Adrenal gland (tissue), 5 donors: ENCODE measurements around the gene GSG1.

ENCODE experiments used
- POLR2A ChIP-seq, 2 donors: fragments of 450-650 bp; IDR thresholded peaks; one replicate each; pipeline ENCODE4 v1.6.1; 2017; ENCODE audit warnings: antibody characterized with exemption in 2 of 2, mild to moderate bottlenecking in 2 of 2, moderate library complexity in 1 of 2
- TF ChIP-seq, protein P1 (sequence below), 6 experiments: fragments of 450-650 bp in 4 of 6; fragments of 200-600 bp in 2 of 6; sonication (generic) in 1 of 6; IDR thresholded peaks; 1 replicate in 5 of 6; 2 replicates in 1 of 6; pipeline versions ENCODE4 v1.5.1 to v1.8.0; 2016 to 2021; ENCODE audit warnings: antibody characterized with exemption in 6 of 6, mild to moderate bottlenecking in 2 of 6, moderate library complexity in 1 of 6
- donor health status: DM: no; HTN: no; CAD: no.

DNA sequence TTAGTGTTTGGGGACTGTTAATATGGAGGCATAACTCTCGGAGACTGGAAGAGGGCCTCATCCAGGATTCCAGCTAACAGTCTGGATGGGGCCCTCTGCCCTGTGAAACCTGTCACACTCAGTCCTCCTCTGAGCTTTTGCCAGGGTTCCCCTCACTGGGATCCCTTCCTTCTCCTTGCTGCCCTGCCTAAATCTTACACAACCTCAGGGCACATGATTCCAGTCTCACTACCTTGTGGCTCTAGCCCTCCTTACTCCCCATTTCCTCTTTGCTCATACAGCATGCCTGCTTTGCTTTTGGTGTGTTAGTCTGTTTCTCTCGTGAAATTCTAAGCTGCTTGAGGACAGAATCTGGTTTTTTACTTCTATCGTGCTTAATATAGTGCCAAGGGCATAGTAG lies 942 bp upstream of the GSG1 start:
- TF ChIP-seq, protein P1, sequence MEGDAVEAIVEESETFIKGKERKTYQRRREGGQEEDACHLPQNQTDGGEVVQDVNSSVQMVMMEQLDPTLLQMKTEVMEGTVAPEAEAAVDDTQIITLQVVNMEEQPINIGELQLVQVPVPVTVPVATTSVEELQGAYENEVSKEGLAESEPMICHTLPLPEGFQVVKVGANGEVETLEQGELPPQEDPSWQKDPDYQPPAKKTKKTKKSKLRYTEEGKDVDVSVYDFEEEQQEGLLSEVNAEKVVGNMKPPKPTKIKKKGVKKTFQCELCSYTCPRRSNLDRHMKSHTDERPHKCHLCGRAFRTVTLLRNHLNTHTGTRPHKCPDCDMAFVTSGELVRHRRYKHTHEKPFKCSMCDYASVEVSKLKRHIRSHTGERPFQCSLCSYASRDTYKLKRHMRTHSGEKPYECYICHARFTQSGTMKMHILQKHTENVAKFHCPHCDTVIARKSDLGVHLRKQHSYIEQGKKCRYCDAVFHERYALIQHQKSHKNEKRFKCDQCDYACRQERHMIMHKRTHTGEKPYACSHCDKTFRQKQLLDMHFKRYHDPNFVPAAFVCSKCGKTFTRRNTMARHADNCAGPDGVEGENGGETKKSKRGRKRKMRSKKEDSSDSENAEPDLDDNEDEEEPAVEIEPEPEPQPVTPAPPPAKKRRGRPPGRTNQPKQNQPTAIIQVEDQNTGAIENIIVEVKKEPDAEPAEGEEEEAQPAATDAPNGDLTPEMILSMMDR (IDR thresholded peaks at IDR 0.05) = no peak
- no peak for TF ChIP-seq POLR2A (IDR thresholded peaks at IDR 0.05)
